ENCODE measurements around the gene ACER3. TPM values are rescaled to one million over a fixed set of nuclear protein-coding genes. Genes with fewer than 3 reads are reported as not detected.
"Not testable (repeated sequence)": the region's sequence is repeated elsewhere in the genome, so short reads cannot be mapped to it uniquely, and the experiment has no call there.

ACER3 gene
- 15.4 and 15.6 TPM in 2 replicates for total RNA-seq

- peaks cover 12% of the 10 kb centered on the region for H3K36me3 Mint-ChIP-seq (ENCODE audit: low read depth)
- DNase-seq (ENCODE audit: low spot score), result peak; percentile 85
- no peaks in the 10 kb centered on the region for H3K9me3 Mint-ChIP-seq
- intact Hi-C loops (cut with micrococcal nuclease), result loop anchor here (5.0 kb wide), 1 partner anchor 54 kb away; no protein-coding TSS in a partner anchor
- H3K27ac Mint-ChIP-seq, result peak within 1 kb of the TSS; percentile 71
- H3K27me3 Mint-ChIP-seq (ENCODE audit: low read depth), result peaks cover 2% of the 10 kb centered on the region
- H3K4me3 Mint-ChIP-seq (ENCODE audit: low read depth), result peak within 1 kb of the TSS; percentile 89
- H3K4me1 Mint-ChIP-seq (ENCODE audit: low read depth), result peaks cover 23% of the 10 kb centered on the region
Measured at GRCh38 chr11:76860539-76861475, at the start of gene ACER3. TSS of gene ACER3 (plus strand) at chr11:76860918. CDS start at chr11:76860977, 59 bp downstream.

- intact Hi-C loops (cut with micrococcal nuclease), result no loop called here
- Mint-ChIP-seq H3K9me3 (peaks cover 17% of the 10 kb centered on the region), H3K27me3 (ENCODE audit: low read depth) (peaks cover 4% of the 10 kb centered on the region), H3K36me3 (ENCODE audit: low read depth) (no peaks in the 10 kb centered on the region), H3K27ac (no peak overlapping the region), H3K4me3 (ENCODE audit: low read depth) (no peak overlapping the region), H3K4me1 (ENCODE audit: low read depth) (peaks cover 11% of the 10 kb centered on the region)
- DNase-seq (ENCODE audit: low spot score), result no peak
Measured at GRCh38 chr11:76811259-76811658, 49.5 kb upstream of the ACER3 start.

GRCh38 chr11:76814414-76814813, 46.3 kb upstream of the ACER3 start:
- intact Hi-C loops (cut with micrococcal nuclease), result no loop called here
- peaks cover 5% of the 10 kb centered on the region for H3K27me3 Mint-ChIP-seq (ENCODE audit: low read depth)
- H3K4me3 Mint-ChIP-seq (ENCODE audit: low read depth), result no peak overlapping the region
- no peak overlapping the region for H3K27ac Mint-ChIP-seq
- peaks cover 5% of the 10 kb centered on the region for H3K4me1 Mint-ChIP-seq (ENCODE audit: low read depth)
- no peaks in the 10 kb centered on the region for H3K36me3 Mint-ChIP-seq (ENCODE audit: low read depth)
- H3K9me3 Mint-ChIP-seq, result peaks cover 33% of the 10 kb centered on the region
- no peak for DNase-seq (ENCODE audit: low spot score)

GRCh38 chr11:76815678-76816077, 45.0 kb upstream of the ACER3 start:
- H3K4me1 Mint-ChIP-seq (ENCODE audit: low read depth); DNase-seq (ENCODE audit: low spot score); intact Hi-C loops (cut with micrococcal nuclease); H3K36me3 Mint-ChIP-seq (ENCODE audit: low read depth); H3K4me3 Mint-ChIP-seq (ENCODE audit: low read depth); H3K27me3 Mint-ChIP-seq (ENCODE audit: low read depth); H3K27ac Mint-ChIP-seq: not testable (repeated sequence)
- H3K9me3 Mint-ChIP-seq, result peaks cover 36% of the 10 kb centered on the region

DNA sequence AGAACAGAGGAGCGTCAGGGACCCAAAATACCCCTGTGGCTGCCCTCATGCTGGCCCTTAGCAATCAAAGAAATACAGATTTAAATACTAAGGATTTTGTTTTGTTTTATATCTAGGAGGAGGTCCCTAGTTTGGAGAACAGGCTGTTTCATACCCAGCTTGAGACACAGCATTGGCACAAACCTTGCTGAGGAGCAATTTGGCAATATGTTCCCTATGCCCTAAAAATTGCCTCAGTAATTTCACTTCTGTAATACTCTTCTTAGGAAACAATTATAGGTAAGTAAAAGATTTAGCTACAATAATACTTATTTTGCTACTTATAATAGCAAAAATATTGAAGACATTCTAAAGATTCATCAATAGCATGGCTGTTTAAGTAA, 40.5 kb upstream of the ACER3 start:
- intact Hi-C loops (cut with micrococcal nuclease), result no loop called here
- H3K27me3 Mint-ChIP-seq (ENCODE audit: low read depth), result peaks cover 5% of the 10 kb centered on the region
- H3K27ac Mint-ChIP-seq, result no peak overlapping the region
- no peaks in the 10 kb centered on the region for H3K36me3 Mint-ChIP-seq (ENCODE audit: low read depth)
- peaks cover 11% of the 10 kb centered on the region for H3K4me1 Mint-ChIP-seq (ENCODE audit: low read depth)
- H3K9me3 Mint-ChIP-seq, result peaks cover 30% of the 10 kb centered on the region
- DNase-seq (ENCODE audit: low spot score), result no peak
- H3K4me3 Mint-ChIP-seq (ENCODE audit: low read depth), result no peak overlapping the region

DNA sequence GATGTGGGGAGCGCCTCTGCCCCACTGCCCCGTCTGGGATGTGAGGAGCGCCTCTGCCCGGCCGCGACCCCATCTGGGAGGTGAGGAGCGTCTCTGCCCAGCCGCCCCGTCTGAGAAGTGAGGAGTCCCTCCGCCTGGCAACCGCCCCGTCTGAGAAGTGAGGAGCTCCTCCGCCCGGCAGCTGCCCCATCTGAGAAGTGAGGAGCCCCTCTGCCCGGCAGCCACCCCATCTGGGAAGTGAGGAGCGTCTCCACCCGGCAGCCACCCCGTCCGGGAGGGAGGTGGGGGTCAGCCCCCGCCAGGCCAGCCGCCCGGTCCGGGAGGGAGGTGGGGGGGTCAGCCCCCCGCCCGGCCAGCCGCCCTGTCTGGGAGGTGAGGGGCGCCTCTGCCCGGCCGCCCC, 39.3 kb upstream of the ACER3 start:
- intact Hi-C loops (cut with micrococcal nuclease); DNase-seq (ENCODE audit: low spot score); H3K36me3 Mint-ChIP-seq (ENCODE audit: low read depth); H3K27me3 Mint-ChIP-seq (ENCODE audit: low read depth); H3K27ac Mint-ChIP-seq; H3K4me3 Mint-ChIP-seq (ENCODE audit: low read depth): not testable (repeated sequence)
- peaks cover 21% of the 10 kb centered on the region for H3K4me1 Mint-ChIP-seq (ENCODE audit: low read depth)
- H3K9me3 Mint-ChIP-seq, result peaks cover 25% of the 10 kb centered on the region

GRCh38 chr11:76822406-76822805, 38.3 kb upstream of the ACER3 start:
- H3K36me3 Mint-ChIP-seq (ENCODE audit: low read depth), result no peaks in the 10 kb centered on the region
- H3K4me1 Mint-ChIP-seq (ENCODE audit: low read depth), result peaks cover 21% of the 10 kb centered on the region

GRCh38 chr11:76823481-76824028, 37.2 kb upstream of the ACER3 start:
- H3K27me3 Mint-ChIP-seq (ENCODE audit: low read depth), result no peaks in the 10 kb centered on the region
- peaks cover 14% of the 10 kb centered on the region for H3K9me3 Mint-ChIP-seq
- H3K36me3 Mint-ChIP-seq (ENCODE audit: low read depth), result no peaks in the 10 kb centered on the region
- H3K27ac Mint-ChIP-seq, result no peak overlapping the region
- DNase-seq (ENCODE audit: low spot score), result no peak
- H3K4me3 Mint-ChIP-seq (ENCODE audit: low read depth), result no peak overlapping the region
- H3K4me1 Mint-ChIP-seq (ENCODE audit: low read depth), result peaks cover 21% of the 10 kb centered on the region
- intact Hi-C loops (cut with micrococcal nuclease), result no loop called here

More at GRCh38 chr11:76822406-76822805, 38.3 kb upstream of the ACER3 start:
- Mint-ChIP-seq H3K4me3 (ENCODE audit: low read depth) (no peak overlapping the region), H3K27me3 (ENCODE audit: low read depth) (peaks cover 2% of the 10 kb centered on the region), H3K9me3 (peaks cover 19% of the 10 kb centered on the region), H3K27ac (no peak overlapping the region)
- DNase-seq (ENCODE audit: low spot score), result no peak
- intact Hi-C loops (cut with micrococcal nuclease), result no loop called here

DNA sequence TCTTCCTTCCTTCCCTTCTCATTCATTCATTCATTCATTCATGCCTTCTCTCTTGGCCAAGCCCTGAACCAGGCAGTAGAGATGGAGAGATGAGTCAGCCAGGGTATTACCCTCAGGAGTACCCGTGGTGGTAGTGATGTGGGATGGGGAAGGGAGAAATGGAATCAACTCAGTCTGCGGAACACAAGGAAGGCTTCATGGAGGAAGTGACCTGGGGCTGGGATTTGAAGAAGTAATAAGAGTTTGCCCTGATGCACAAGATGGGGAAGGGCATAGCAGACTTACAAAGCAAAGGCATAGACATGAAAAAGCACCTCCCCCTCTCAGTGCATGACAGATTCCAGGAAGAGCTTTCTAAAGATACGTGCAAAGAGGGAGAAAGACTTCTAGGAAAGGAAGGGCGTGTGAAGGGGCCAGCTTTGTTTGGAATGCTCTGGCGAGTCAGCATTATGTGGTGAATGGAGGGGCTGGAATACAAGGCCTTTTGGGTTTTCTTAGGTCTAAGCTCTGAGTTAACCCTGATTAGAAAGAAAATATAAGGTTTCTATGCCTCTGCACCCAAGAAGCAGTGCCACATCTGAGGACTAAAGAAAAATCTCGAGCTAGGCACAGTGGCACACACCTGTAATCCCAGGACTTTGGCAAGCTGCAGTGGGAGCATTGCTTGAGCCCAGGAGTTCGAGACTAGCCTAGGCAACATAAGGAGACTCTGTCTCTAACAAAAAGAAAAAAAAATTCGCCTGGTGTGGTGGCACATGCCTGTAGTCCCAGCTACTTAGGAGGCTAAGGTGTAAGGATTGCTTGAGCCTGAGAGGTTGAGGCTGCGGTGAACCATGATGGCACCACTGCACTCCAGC, 36.4 kb upstream of the ACER3 start:
- H3K4me1 Mint-ChIP-seq (ENCODE audit: low read depth), result peaks cover 21% of the 10 kb centered on the region
- H3K36me3 Mint-ChIP-seq (ENCODE audit: low read depth), result no peaks in the 10 kb centered on the region
- no peak overlapping the region for H3K4me3 Mint-ChIP-seq (ENCODE audit: low read depth)
- no peak overlapping the region for H3K27ac Mint-ChIP-seq
- intact Hi-C loops (cut with micrococcal nuclease), result no loop called here
- H3K27me3 Mint-ChIP-seq (ENCODE audit: low read depth), result no peaks in the 10 kb centered on the region
- H3K9me3 Mint-ChIP-seq, result peaks cover 14% of the 10 kb centered on the region
- no peak for DNase-seq (ENCODE audit: low spot score)

GRCh38 chr11:76824980-76825725, 35.6 kb upstream of the ACER3 start:
- Mint-ChIP-seq H3K27me3 (ENCODE audit: low read depth) (no peaks in the 10 kb centered on the region), H3K4me3 (ENCODE audit: low read depth) (no peak overlapping the region), H3K4me1 (ENCODE audit: low read depth) (peaks cover 21% of the 10 kb centered on the region), H3K9me3 (peaks cover 10% of the 10 kb centered on the region), H3K27ac (no peak overlapping the region), H3K36me3 (ENCODE audit: low read depth) (no peaks in the 10 kb centered on the region)
- intact Hi-C loops (cut with micrococcal nuclease), result no loop called here
- no peak for DNase-seq (ENCODE audit: low spot score)

- Mint-ChIP-seq H3K27me3 (ENCODE audit: low read depth) (no peaks in the 10 kb centered on the region), H3K4me1 (ENCODE audit: low read depth) (peaks cover 21% of the 10 kb centered on the region), H3K9me3 (peaks cover 10% of the 10 kb centered on the region), H3K4me3 (ENCODE audit: low read depth) (no peak overlapping the region), H3K27ac (no peak overlapping the region), H3K36me3 (ENCODE audit: low read depth) (no peaks in the 10 kb centered on the region)
- intact Hi-C loops (cut with micrococcal nuclease), result no loop called here
- DNase-seq (ENCODE audit: low spot score), result no peak
Measured at GRCh38 chr11:76825726-76826396, 34.9 kb upstream of the ACER3 start.

- H3K27ac Mint-ChIP-seq; H3K36me3 Mint-ChIP-seq (ENCODE audit: low read depth); H3K4me3 Mint-ChIP-seq (ENCODE audit: low read depth); intact Hi-C loops (cut with micrococcal nuclease); DNase-seq (ENCODE audit: low spot score); H3K9me3 Mint-ChIP-seq; H3K27me3 Mint-ChIP-seq (ENCODE audit: low read depth): not testable (repeated sequence)
- H3K4me1 Mint-ChIP-seq (ENCODE audit: low read depth), result peaks cover 21% of the 10 kb centered on the region
Measured at GRCh38 chr11:76826508-76826907, 34.2 kb upstream of the ACER3 start.
